Body of pancreas (tissue), 4 donors: ENCODE measurements around the gene PEDS1.

ENCODE experiments used
- CTCF ChIP-seq, 7 experiments: fragments of 450-650 bp in 4 of 7; fragments of 200-600 bp in 3 of 7; sonication (generic) in 3 of 7; IDR thresholded peaks; one replicate each; pipeline ENCODE4 v1.5.1; 2016 to 2019; ENCODE audit warnings: antibody characterized with exemption in 7 of 7
- POLR2A ChIP-seq, 3 donors: fragments of 450-650 bp; IDR thresholded peaks; one replicate each; pipeline ENCODE4 v1.6.1; 2016; ENCODE audit warnings: antibody characterized with exemption in 3 of 3, mild to moderate bottlenecking in 2 of 3

- TF ChIP-seq CTCF (IDR thresholded peaks at IDR 0.05) (peak in 3 of 7 experiments; percentile 29 to 42 (median 35)), POLR2A (IDR thresholded peaks at IDR 0.05) (no peak)
These were observed 950 bp downstream of the PEDS1 start for GRCh38 chr20:50152394-50153152.
